Measurements from ENCODE around the gene PUM2.

Gene PUM2

GRCh38 chr2:20317690-20318089 is 33.0 kb downstream of the PUM2 start:
- Histone ChIP-seq H3K9ac (ENCODE audit: low read length in 5 of 5) (no peak overlapping the region), H3K36me3 (ENCODE audit: control insufficient read depth in 5 of 5, insufficient read depth in 5 of 5, low read length in 5 of 5) (peaks cover 36 to 52% (median 40%) of the 10 kb centered on the region in 5 donors), H3K4me3 (ENCODE audit: low read depth in 1 of 5, low read length in 5 of 5) (no peak overlapping the region)

DNA sequence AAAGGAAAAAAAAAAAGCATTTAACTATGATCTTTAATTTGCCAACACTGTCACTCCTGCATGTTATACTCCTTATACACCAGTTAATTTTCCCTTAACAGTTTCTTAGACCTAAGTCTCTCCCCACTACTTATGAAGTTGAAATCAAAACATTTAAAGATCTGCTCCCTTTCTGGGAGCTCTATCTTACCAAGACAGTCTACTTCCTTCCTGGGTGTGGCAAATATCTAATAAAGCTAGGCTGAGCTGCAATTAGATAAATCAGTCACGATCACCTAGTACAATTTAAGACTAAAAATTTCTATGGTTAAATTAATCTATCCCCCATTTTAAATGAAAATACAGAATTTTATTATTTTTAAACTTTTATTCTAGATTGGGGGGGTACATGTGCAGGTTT is 33.4 kb downstream of the PUM2 start:
- H3K27me3 ChIP-seq (ENCODE audit: control insufficient read depth in 5 of 5, insufficient read depth in 4 of 5, low read length in 5 of 5): no peaks in the 10 kb centered on the region
- no peak overlapping the region for H3K27ac ChIP-seq (ENCODE audit: low read depth, low read length)
- no peaks in the 10 kb centered on the region for H3K4me1 ChIP-seq (ENCODE audit: control insufficient read depth in 5 of 5, insufficient read depth in 5 of 5, low read length in 5 of 5)
- no peak overlapping the region for H3K4me3 ChIP-seq (ENCODE audit: low read depth in 1 of 5, low read length in 5 of 5)
- H3K36me3 ChIP-seq (ENCODE audit: control insufficient read depth in 5 of 5, insufficient read depth in 5 of 5, low read length in 5 of 5): peaks cover 37 to 48% (median 37%) of the 10 kb centered on the region in 5 donors
- H3K9ac ChIP-seq (ENCODE audit: low read length in 5 of 5): no peak overlapping the region
- H3K9me3 ChIP-seq (ENCODE audit: control insufficient read depth in 5 of 5, low read length in 5 of 5): no peaks in the 10 kb centered on the region

More at GRCh38 chr2:20317690-20318089, 33.0 kb downstream of the PUM2 start:
- Histone ChIP-seq H3K27me3 (ENCODE audit: control insufficient read depth in 5 of 5, insufficient read depth in 4 of 5, low read length in 5 of 5) (no peaks in the 10 kb centered on the region), H3K27ac (ENCODE audit: low read depth, low read length) (no peak overlapping the region), H3K9me3 (ENCODE audit: control insufficient read depth in 5 of 5, low read length in 5 of 5) (no peaks in the 10 kb centered on the region), H3K4me1 (ENCODE audit: control insufficient read depth in 5 of 5, insufficient read depth in 5 of 5, low read length in 5 of 5) (no peaks in the 10 kb centered on the region)

- Histone ChIP-seq H3K36me3 (ENCODE audit: control insufficient read depth in 5 of 5, insufficient read depth in 5 of 5, low read length in 5 of 5) (peaks cover 43 to 63% (median 48%) of the 10 kb centered on the region in 5 donors), H3K4me3 (ENCODE audit: low read depth in 1 of 5, low read length in 5 of 5) (no peak overlapping the region), H3K27me3 (ENCODE audit: control insufficient read depth in 5 of 5, insufficient read depth in 4 of 5, low read length in 5 of 5) (no peaks in the 10 kb centered on the region), H3K27ac (ENCODE audit: low read depth, low read length) (no peak overlapping the region), H3K4me1 (ENCODE audit: control insufficient read depth in 5 of 5, insufficient read depth in 5 of 5, low read length in 5 of 5) (no peaks in the 10 kb centered on the region), H3K9ac (ENCODE audit: low read length in 5 of 5) (no peak overlapping the region), H3K9me3 (ENCODE audit: control insufficient read depth in 5 of 5, low read length in 5 of 5) (no peaks in the 10 kb centered on the region)
Observed at GRCh38 chr2:20314562-20315501, 35.8 kb downstream of the PUM2 start.

- no peaks in the 10 kb centered on the region for H3K27me3 ChIP-seq (ENCODE audit: control insufficient read depth in 5 of 5, insufficient read depth in 4 of 5, low read length in 5 of 5)
- H3K9me3 ChIP-seq (ENCODE audit: control insufficient read depth in 5 of 5, low read length in 5 of 5): no peaks in the 10 kb centered on the region
- H3K36me3 ChIP-seq (ENCODE audit: control insufficient read depth in 5 of 5, insufficient read depth in 5 of 5, low read length in 5 of 5): peaks cover 38 to 70% (median 48%) of the 10 kb centered on the region in 5 donors
- H3K27ac ChIP-seq (ENCODE audit: low read depth, low read length): no peak overlapping the region
- no peaks in the 10 kb centered on the region for H3K4me1 ChIP-seq (ENCODE audit: control insufficient read depth in 5 of 5, insufficient read depth in 5 of 5, low read length in 5 of 5)
- no peak overlapping the region for H3K4me3 ChIP-seq (ENCODE audit: low read depth in 1 of 5, low read length in 5 of 5)
- no peak overlapping the region for H3K9ac ChIP-seq (ENCODE audit: low read length in 5 of 5)
Observed at GRCh38 chr2:20313659-20314058, 37.0 kb downstream of the PUM2 start.

- H3K4me1 ChIP-seq (ENCODE audit: control insufficient read depth in 5 of 5, insufficient read depth in 5 of 5, low read length in 5 of 5): no peaks in the 10 kb centered on the region
- H3K27ac ChIP-seq (ENCODE audit: low read depth, low read length): no peak overlapping the region
- H3K9me3 ChIP-seq (ENCODE audit: control insufficient read depth in 5 of 5, low read length in 5 of 5): no peaks in the 10 kb centered on the region
- H3K4me3 ChIP-seq (ENCODE audit: low read depth in 1 of 5, low read length in 5 of 5): no peak overlapping the region
- H3K36me3 ChIP-seq (ENCODE audit: control insufficient read depth in 5 of 5, insufficient read depth in 5 of 5, low read length in 5 of 5): peaks cover 33 to 67% (median 51%) of the 10 kb centered on the region in 5 donors
- no peaks in the 10 kb centered on the region for H3K27me3 ChIP-seq (ENCODE audit: control insufficient read depth in 5 of 5, insufficient read depth in 4 of 5, low read length in 5 of 5)
- H3K9ac ChIP-seq (ENCODE audit: low read length in 5 of 5): no peak overlapping the region
Observed at GRCh38 chr2:20309001-20309400, 41.6 kb downstream of the PUM2 start.

- H3K36me3 ChIP-seq (ENCODE audit: control insufficient read depth in 5 of 5, insufficient read depth in 5 of 5, low read length in 5 of 5): peaks cover 38 to 67% (median 50%) of the 10 kb centered on the region in 5 donors
- H3K27me3 ChIP-seq (ENCODE audit: control insufficient read depth in 5 of 5, insufficient read depth in 4 of 5, low read length in 5 of 5): no peaks in the 10 kb centered on the region
- no peak overlapping the region for H3K9ac ChIP-seq (ENCODE audit: low read length in 5 of 5)
- no peak overlapping the region for H3K27ac ChIP-seq (ENCODE audit: low read depth, low read length)
- no peak overlapping the region for H3K4me3 ChIP-seq (ENCODE audit: low read depth in 1 of 5, low read length in 5 of 5)
- no peaks in the 10 kb centered on the region for H3K9me3 ChIP-seq (ENCODE audit: control insufficient read depth in 5 of 5, low read length in 5 of 5)
- H3K4me1 ChIP-seq (ENCODE audit: control insufficient read depth in 5 of 5, insufficient read depth in 5 of 5, low read length in 5 of 5): no peaks in the 10 kb centered on the region
Observed at GRCh38 chr2:20307311-20307710, 43.3 kb downstream of the PUM2 start.

DNA sequence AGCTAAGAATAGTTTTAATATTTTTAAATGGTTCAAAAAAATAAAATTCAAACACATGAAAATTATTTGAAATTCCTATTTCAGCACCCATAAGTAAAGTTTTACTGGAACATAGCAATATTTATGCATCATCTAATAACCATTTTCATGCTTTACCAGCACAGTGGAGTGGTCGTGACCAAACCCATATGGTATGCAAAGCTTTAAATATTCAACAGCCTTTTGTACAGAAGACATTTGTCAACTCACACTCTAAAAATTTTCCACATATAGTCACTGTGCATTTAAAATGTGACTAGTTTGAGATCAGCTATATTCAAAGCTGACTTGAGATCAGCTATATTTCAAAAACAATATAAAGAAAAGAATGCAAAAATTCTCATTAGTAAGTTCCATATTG is 46.2 kb downstream of the PUM2 start:
- Histone ChIP-seq H3K4me1 (ENCODE audit: control insufficient read depth in 5 of 5, insufficient read depth in 5 of 5, low read length in 5 of 5) (no peaks in the 10 kb centered on the region), H3K27me3 (ENCODE audit: control insufficient read depth in 5 of 5, insufficient read depth in 4 of 5, low read length in 5 of 5) (no peaks in the 10 kb centered on the region), H3K9ac (ENCODE audit: low read length in 5 of 5) (no peak overlapping the region), H3K36me3 (ENCODE audit: control insufficient read depth in 5 of 5, insufficient read depth in 5 of 5, low read length in 5 of 5) (peaks cover 30 to 57% (median 32%) of the 10 kb centered on the region in 5 donors), H3K4me3 (ENCODE audit: low read depth in 1 of 5, low read length in 5 of 5) (no peak overlapping the region), H3K9me3 (ENCODE audit: control insufficient read depth in 5 of 5, low read length in 5 of 5) (no peaks in the 10 kb centered on the region), H3K27ac (ENCODE audit: low read depth, low read length) (no peak overlapping the region)

DNA sequence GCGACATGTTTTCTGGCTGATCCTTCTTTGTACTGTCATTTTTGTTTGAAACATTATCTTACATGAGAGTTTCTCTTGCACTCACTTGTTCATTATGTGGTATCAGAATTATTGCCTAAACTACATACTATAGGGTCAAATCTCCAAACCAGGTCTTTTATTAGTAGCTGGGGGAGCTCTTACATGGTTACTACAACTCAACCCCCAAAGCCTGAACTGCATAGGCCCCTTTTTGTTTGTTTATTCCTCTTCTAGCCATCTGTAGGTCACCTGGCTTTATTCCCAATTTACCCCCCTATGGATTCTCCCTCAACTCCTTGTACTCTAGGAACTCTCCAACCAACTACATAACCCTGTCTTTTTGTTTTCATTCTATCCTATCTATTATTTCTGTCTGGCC is 46.7 kb downstream of the PUM2 start:
- H3K4me3 ChIP-seq (ENCODE audit: low read depth in 1 of 5, low read length in 5 of 5): no peak overlapping the region
- H3K9me3 ChIP-seq (ENCODE audit: control insufficient read depth in 5 of 5, low read length in 5 of 5): no peaks in the 10 kb centered on the region
- H3K27ac ChIP-seq (ENCODE audit: low read depth, low read length): no peak overlapping the region
- H3K9ac ChIP-seq (ENCODE audit: low read length in 5 of 5): no peak overlapping the region
- H3K36me3 ChIP-seq (ENCODE audit: control insufficient read depth in 5 of 5, insufficient read depth in 5 of 5, low read length in 5 of 5): peaks cover 27 to 60% (median 35%) of the 10 kb centered on the region in 5 donors
- no peaks in the 10 kb centered on the region for H3K4me1 ChIP-seq (ENCODE audit: control insufficient read depth in 5 of 5, insufficient read depth in 5 of 5, low read length in 5 of 5)
- H3K27me3 ChIP-seq (ENCODE audit: control insufficient read depth in 5 of 5, insufficient read depth in 4 of 5, low read length in 5 of 5): no peaks in the 10 kb centered on the region

DNA sequence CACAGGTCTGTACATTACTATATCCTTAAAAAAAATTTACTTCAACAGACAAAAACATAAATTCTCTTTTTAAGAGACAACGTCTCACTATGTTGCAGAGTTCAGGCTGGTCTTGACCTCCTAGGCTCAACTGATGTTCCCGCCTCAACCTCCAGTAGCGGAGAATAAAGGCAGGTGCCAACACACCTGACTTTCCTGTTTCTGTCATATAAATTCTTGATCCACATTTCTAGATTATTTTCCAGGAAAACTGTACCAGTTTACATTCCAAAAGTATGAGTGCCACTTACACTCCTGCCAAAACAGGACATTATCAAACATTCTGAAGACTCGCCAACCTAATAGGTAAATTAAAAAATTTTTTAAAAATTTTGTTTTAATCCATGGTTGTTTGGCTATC is 48.6 kb downstream of the PUM2 start:
- Histone ChIP-seq H3K9me3 (ENCODE audit: control insufficient read depth in 5 of 5, low read length in 5 of 5) (no peaks in the 10 kb centered on the region), H3K27me3 (ENCODE audit: control insufficient read depth in 5 of 5, insufficient read depth in 4 of 5, low read length in 5 of 5) (no peaks in the 10 kb centered on the region), H3K4me1 (ENCODE audit: control insufficient read depth in 5 of 5, insufficient read depth in 5 of 5, low read length in 5 of 5) (no peaks in the 10 kb centered on the region), H3K9ac (ENCODE audit: low read length in 5 of 5) (no peak overlapping the region), H3K27ac (ENCODE audit: low read depth, low read length) (no peak overlapping the region), H3K4me3 (ENCODE audit: low read depth in 1 of 5, low read length in 5 of 5) (no peak overlapping the region), H3K36me3 (ENCODE audit: control insufficient read depth in 5 of 5, insufficient read depth in 5 of 5, low read length in 5 of 5) (peaks cover 17 to 55% (median 30%) of the 10 kb centered on the region in 5 donors)

DNA sequence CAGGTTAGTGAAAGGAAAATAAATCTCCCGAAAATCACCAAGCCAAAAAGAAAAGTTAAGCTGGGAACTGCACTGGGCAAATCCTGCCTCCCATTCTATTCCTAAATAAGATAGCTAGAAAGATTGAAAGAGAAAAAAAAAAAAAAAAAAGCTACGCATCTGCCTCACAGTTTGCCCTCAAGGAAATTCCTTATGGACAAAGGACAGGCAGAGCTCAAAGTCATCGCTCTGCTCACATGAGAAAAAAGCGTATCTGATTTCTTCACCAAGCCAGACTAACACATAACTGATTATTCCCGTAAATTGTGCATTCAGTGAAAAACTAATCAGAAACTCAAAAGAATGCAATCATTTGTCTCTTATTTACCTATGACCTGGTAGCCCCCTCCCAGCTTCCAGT is 50.0 kb downstream of the PUM2 start:
- H3K9me3 ChIP-seq (ENCODE audit: control insufficient read depth in 5 of 5, low read length in 5 of 5): no peaks in the 10 kb centered on the region
- no peak overlapping the region for H3K9ac ChIP-seq (ENCODE audit: low read length in 5 of 5)
- H3K27ac ChIP-seq (ENCODE audit: low read depth, low read length): no peak overlapping the region
- H3K4me1 ChIP-seq (ENCODE audit: control insufficient read depth in 5 of 5, insufficient read depth in 5 of 5, low read length in 5 of 5): no peaks in the 10 kb centered on the region
- H3K4me3 ChIP-seq (ENCODE audit: low read depth in 1 of 5, low read length in 5 of 5): no peak overlapping the region
- peaks cover 12 to 50% (median 34%) of the 10 kb centered on the region in 5 donors for H3K36me3 ChIP-seq (ENCODE audit: control insufficient read depth in 5 of 5, insufficient read depth in 5 of 5, low read length in 5 of 5)
- H3K27me3 ChIP-seq (ENCODE audit: control insufficient read depth in 5 of 5, insufficient read depth in 4 of 5, low read length in 5 of 5): no peaks in the 10 kb centered on the region
